Activated CD8-positive, alpha-beta memory T cell treated with anti-CD3 and anti-CD28 coated beads for 48 hours (primary cell): Measurements from ENCODE around the gene ZNF304.

Experiments
- DNase-seq, 3 experiments: peaks; one replicate each; pipeline ENCODE4 v3.0.0-alpha.2; 2020; ENCODE audit warnings: low read depth in 2 of 3, low spot score in 2 of 3

Gene ZNF304

GRCh38 chr19:57350877-57351805 lies at the start of gene ZNF304:
ZNF304 (plus strand) TSS chr19:57351271; CDS start chr19:57351665, 394 bp downstream.
- peak; percentile 34 to 68 (median 58) for DNase-seq

DNA sequence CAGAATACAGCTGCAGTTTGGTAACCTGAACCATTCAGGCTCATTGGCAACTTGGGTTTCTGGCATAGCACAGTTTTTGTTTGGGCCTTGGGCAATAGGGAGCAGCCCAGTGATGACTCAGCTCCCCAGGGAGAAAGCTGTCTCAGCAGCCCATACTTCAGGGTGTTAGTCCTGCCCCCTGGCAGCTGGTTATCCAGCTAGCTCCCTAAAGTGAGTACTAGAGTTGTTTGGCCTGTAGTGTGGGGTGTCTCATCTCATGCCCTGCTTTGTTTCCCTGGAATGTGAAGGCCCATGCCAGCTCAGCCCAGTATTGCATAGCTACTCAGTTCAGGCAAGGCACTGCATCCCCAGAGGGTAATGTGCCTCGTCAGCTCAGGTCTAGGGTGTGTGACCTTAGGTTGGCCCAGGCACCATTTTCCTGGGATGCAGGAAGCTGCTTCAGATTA lies 49.0 kb upstream of the ZNF304 start:
- no peak for DNase-seq

DNA sequence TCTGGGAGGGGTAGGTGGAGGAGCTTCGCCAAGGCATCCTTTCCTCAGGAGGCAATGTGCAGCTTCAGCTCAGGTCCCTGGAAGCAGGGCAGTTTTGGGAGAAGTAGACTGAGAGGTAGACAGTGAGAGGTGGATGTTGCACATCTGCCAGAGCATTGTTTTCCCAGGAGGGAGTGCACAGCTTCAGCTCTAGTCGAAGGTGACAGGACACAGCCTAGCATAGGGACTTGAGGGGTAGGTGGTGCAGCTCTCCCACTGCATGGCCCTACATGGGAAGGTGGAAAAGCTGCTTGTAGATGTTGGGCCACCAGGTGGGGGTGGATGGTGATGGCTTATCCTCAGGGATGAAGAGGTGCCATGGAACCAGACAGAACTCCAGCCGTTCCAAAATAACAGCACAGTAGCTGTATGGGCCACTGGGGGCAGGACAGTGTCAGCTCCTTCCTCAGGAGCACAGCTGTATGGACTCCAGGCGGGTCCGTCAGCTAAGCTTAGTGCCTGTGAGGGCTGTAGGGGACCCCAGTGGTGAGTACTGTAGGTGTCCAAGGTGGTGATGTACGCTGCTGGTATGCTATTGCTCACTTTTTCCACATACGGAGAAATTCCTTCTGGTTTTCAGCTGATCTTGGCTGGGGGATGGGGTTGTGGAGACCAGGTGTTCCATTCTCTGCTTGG lies 48.2 kb upstream of the ZNF304 start:
- DNase-seq, result no peak

DNA sequence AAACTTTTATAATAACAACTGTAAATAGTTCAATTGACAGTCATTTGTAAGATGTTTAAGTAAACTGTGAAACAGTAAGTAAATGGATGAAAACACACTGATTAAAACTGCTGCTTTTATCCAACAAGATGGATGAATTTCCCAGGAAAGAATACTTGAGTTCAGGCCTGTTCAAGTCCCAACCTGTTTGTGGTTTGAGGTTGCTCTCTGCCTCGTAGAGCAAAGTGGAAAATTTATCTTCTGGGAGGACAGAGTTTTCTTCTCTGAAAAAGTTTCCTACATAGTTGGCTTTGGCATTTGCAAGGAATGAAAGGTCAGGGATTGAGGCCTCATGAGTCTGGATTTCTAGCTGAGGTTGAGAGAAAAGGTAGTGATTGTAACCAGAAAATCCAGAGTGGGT lies 46.0 kb upstream of the ZNF304 start:
- no peak for DNase-seq

DNA sequence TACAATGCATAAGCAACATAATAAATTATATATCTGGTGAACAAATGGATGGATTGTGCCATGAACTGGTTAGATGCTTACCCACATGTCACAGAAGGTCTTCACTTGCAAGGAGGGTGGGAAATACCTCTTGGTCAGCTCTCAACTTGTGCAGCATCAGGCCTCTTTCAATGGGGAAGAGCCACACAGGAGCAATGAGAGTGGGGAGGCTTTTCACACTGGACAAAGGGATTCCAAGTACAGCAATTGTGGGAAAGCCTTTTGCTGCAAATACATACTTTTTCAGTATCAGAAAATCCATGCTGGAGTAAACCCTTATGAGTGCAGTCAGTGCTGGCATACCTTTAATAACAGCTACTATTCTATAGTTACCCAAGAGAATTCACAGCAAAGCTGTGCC lies 42.6 kb upstream of the ZNF304 start:
- no peak for DNase-seq

GRCh38 chr19:57310792-57311191 lies 40.3 kb upstream of the ZNF304 start:
- no peak for DNase-seq

DNA sequence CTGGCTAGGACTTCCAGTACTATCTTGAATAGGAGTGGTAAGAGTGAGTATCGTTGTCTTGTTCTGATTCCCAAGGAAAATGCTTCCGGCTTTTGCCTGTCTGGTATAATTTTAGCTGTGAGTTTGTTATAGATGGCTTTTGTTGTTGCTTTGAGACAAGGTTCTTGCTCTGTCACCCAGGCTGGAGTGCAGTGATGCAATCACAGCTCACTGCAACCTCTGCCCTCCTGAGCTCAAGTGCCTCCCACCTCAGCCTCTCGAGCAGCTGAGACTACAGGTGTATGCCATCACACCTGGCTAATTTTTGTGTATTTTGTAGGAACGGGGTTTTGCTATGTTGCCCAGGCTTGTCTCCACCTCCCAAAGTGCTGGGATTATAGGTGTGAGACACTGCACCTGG lies 36.9 kb upstream of the ZNF304 start:
- DNase-seq, result no peak

DNA sequence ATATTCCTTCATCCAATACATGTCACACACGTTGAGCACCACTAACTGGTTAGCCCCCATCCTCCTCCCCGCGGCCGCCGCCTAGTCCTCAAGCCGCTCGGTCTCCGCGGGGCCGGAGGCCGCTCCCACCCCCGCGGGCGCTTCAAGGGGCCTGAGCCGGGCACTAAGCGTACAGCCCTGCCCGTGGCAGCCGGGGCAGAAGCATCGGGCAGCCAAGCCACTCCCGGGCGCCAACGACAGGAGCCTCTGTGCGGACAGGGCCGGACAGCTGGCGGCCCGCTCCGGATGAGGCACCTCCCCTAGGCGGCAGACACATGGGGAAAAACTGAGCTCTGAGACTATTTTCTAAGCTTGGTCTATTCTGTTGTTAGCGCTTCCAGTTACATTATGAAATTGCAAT lies 33.6 kb upstream of the ZNF304 start:
- no peak for DNase-seq

- no peak for DNase-seq
Measured at GRCh38 chr19:57319869-57320179, 31.2 kb upstream of the ZNF304 start.

- DNase-seq, result peak; percentile 77 to 80 (median 80)
Measured at GRCh38 chr19:57320180-57321084, 30.6 kb upstream of the ZNF304 start, which contains the start of gene ZNF543. ZNF543 (plus strand) TSS chr19:57320472; CDS start chr19:57320854, 382 bp downstream.

DNA sequence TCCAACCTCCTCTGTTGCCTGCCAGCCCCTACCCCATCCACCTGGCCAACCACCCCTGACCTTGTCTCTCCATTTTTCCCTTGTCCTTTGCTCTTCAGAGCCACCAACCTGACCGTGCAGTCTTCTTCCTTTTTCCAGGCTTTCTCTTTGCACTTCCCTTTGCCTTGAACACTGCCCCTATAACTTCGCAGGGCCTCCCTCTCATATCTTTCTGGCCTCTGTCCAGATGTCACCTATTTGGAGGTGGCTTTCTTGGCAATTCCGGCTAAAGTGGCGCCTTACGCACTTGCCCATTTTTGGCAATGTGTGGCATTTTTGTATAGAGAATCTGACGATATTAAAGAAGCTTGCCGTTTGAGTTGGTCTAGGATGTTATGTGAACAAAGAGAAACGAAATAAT lies 30.0 kb upstream of the ZNF304 start:
- DNase-seq, result no peak

GRCh38 chr19:57321751-57322150 lies 29.3 kb upstream of the ZNF304 start:
- no peak for DNase-seq

DNA sequence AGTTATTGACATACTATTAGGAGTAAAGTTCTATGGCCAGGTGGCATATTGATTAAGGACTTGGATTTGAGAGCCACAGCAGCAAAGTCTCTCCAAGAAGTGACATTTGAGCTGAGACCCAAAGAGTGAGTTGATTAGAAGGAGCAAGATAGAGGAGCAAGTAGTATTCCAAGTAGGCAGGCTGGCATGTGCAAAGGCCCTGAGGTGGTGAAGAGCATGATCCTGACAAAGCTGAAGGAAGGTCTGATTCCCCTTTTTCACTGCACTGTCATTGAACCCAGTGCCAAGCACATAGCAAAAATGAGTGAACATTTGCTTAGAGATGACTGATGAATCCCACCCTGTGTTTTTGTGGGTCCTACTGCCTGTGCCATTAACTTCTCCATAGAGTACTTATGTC lies 26.1 kb upstream of the ZNF304 start:
- no peak for DNase-seq

GRCh38 chr19:57327993-57328392 lies 23.1 kb upstream of the ZNF304 start:
- no peak for DNase-seq

DNA sequence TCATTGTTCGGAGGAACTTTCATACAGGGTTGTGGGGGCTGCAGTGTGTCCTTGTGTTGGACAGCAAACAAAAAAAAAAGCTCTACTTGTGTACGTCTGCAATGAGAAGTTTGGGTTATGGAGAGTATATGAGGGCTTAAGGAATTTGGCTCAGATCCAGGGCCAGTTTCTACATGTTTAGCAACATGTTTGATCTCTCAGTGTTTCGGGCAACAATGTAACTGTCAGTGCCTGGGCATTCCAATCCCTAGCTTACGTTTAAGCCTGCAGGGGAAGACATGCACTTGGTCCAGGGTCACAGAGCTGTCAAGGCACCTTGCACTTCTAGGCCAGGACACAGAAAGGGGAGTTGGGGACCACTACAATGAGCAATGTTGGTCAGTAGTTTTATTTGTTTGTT lies 16.9 kb upstream of the ZNF304 start:
- DNase-seq, result no peak

GRCh38 chr19:57338877-57339276 lies 12.2 kb upstream of the ZNF304 start:
- no peak for DNase-seq

DNA sequence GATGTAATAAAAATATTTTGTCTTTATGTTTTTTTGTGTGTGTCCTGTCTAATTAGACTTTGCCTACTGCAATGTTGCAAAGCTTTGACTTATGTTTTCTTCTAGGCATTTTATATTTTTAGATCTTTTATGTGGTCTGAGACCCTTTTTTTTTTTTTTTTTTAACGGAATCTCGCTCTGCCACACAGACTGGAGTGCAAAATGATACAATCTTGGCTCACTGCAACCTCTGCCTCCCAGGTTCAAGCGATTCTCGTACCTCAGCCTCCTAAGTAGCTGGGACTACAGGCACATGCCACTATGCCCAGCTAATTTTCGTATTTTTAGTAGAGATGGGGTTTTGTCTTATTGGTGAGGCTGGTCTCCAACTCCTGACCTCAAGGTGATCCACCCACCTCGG lies 8.5 kb upstream of the ZNF304 start:
- DNase-seq, result no peak

DNA sequence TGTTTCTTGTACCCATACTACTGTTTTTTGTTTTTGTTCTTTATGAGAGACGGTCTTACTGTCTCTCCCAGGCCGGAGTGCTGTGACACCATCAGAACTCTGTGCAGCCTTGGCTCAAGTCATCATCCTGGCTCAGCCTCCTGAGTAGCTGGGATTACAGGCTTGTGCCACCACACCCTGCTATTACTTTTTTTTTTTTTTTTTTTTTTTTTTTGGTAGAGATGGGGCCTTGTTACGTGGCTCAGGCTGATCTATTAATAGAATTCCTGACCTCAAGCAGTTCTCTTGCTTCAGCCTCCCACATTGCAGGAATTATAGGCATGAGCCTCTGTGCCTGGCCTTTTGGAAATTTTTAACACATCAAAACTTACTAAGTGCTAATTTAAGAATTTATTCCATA lies 2.9 kb upstream of the ZNF304 start:
- DNase-seq, result no peak

GRCh38 chr19:57351867-57352266 lies 796 bp downstream of the ZNF304 start:
- no peak for DNase-seq

DNA sequence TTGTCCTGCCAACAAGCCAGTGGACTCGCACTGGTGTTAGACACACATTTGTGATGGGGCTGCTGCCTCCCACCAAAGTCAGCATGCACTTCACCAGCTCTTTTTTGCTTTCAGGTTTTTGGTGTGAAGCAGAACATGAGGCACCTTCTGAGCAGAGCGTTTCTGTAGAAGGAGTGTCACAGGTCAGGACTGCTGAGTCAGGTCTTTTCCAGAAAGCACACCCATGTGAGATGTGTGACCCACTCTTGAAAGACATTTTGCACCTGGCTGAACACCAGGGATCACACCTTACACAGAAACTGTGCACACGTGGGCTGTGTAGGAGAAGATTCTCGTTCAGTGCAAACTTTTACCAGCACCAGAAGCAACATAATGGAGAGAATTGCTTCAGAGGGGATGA lies 4.8 kb downstream of the ZNF304 start:
- DNase-seq, result no peak

DNA sequence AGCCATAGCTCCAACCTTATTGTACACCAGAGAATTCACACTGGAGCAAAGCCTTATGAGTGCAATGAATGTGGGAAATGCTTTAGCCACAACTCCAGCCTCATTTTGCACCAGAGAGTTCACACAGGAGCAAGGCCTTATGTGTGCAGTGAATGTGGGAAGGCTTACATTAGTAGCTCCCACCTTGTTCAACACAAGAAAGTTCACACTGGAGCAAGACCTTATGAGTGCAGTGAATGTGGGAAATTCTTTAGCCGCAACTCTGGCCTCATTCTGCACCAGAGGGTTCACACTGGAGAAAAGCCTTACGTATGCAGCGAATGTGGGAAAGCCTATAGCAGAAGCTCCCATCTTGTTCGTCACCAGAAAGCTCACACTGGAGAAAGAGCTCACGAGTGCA lies 6.3 kb downstream of the ZNF304 start:
- DNase-seq, result no peak
